Mesenchymal stem cell (in vitro differentiated cells and primary cell): ENCODE results near the gene EEIG1.
A peak's percentile ranks its signal among the peaks of the same experiment; 100 is the strongest.

ENCODE experiments used
- DNase-seq: peaks from one replicate; pipeline ENCODE4 v3.0.0-alpha.2; 2013
- H2AFZ ChIP-seq: one replicate; pipeline ENCODE4 v1.6.1; 2013; ENCODE audit warnings: low read depth, mild to moderate bottlenecking, control low read depth, inconsistent platforms, low read length, moderate library complexity
- H2AK5ac ChIP-seq: 2 replicates; pipeline ENCODE4 v1.6.1; 2013; ENCODE audit warnings: low read length, moderate library complexity, mild to moderate bottlenecking, inconsistent platforms; ENCODE audit not compliant: severe bottlenecking
- H2BK120ac ChIP-seq: one replicate; pipeline ENCODE4 v1.6.1; 2013; ENCODE audit warnings: low read depth, mild to moderate bottlenecking, inconsistent platforms, low read length, moderate library complexity
- H2BK12ac ChIP-seq, 2 experiments: one replicate each; pipeline ENCODE4 v1.6.1; 2013; ENCODE audit warnings: inconsistent platforms in 2 of 2, low read length in 2 of 2, mild to moderate bottlenecking in 2 of 2, moderate library complexity in 2 of 2, control low read depth in 1 of 2
- H2BK15ac ChIP-seq: one replicate; pipeline ENCODE4 v1.6.1; 2013; ENCODE audit warnings: mild to moderate bottlenecking, low read depth, inconsistent platforms; ENCODE audit not compliant: poor library complexity, severe bottlenecking
- H2BK5ac ChIP-seq: 2 replicates; pipeline ENCODE4 v1.6.1; 2013; ENCODE audit warnings: low read depth, mild to moderate bottlenecking, low read length, control low read depth, inconsistent platforms; ENCODE audit not compliant: poor library complexity, severe bottlenecking
- H3K14ac ChIP-seq, 2 experiments: one replicate each; pipeline ENCODE4 v1.6.1; 2013; ENCODE audit warnings: inconsistent platforms in 2 of 2, low read length in 2 of 2, control low read depth in 1 of 2, mild to moderate bottlenecking in 1 of 2, moderate library complexity in 1 of 2
- H3K18ac ChIP-seq, 2 experiments: one replicate each; pipeline ENCODE4 v1.6.1; 2013; ENCODE audit warnings: inconsistent platforms in 2 of 2, low read length in 2 of 2, control low read depth in 1 of 2, low read depth in 1 of 2, mild to moderate bottlenecking in 1 of 2
- H3K23ac ChIP-seq, 2 experiments: one replicate each; pipeline ENCODE4 v1.6.1; 2013; ENCODE audit warnings: inconsistent platforms in 2 of 2, low read length in 2 of 2, mild to moderate bottlenecking in 2 of 2, moderate library complexity in 2 of 2, control low read depth in 1 of 2
- H3K27ac ChIP-seq: 2 replicates; pipeline ENCODE4 v1.5.1; 2013; ENCODE audit warnings: mild to moderate bottlenecking, moderate library complexity, low read length, control low read depth, inconsistent platforms; ENCODE audit not compliant: poor library complexity, severe bottlenecking
- H3K27me3 ChIP-seq, 2 experiments: 2 replicates each; pipeline versions ENCODE4 v1.6.1 to v1.7.0; 2013; ENCODE audit warnings: low read length in 2 of 2, mild to moderate bottlenecking in 2 of 2, moderate library complexity in 2 of 2, control low read depth in 1 of 2, inconsistent platforms in 1 of 2; ENCODE audit not compliant: control insufficient read depth in 1 of 2, insufficient read depth in 1 of 2
- H3K36me3 ChIP-seq, 2 experiments: 2 replicates each; pipeline versions ENCODE4 v1.6.1 to v1.7.0; 2013; ENCODE audit warnings: low read length in 2 of 2, control low read depth in 1 of 2, inconsistent platforms in 1 of 2, low read depth in 1 of 2, mild to moderate bottlenecking in 1 of 2; ENCODE audit not compliant: insufficient read depth in 2 of 2, control insufficient read depth in 1 of 2
- H3K4ac ChIP-seq, 2 experiments: one replicate each; pipeline ENCODE4 v1.6.1; 2013; ENCODE audit warnings: inconsistent platforms in 2 of 2, low read length in 2 of 2, mild to moderate bottlenecking in 2 of 2, moderate library complexity in 2 of 2, control low read depth in 1 of 2, low read depth in 1 of 2
- H3K4me1 ChIP-seq: 2 replicates; pipeline ENCODE4 v1.6.1; 2013; ENCODE audit warnings: low read depth, low read length, control low read depth; ENCODE audit not compliant: control insufficient read depth, insufficient read depth
- H3K4me2 ChIP-seq: 2 replicates; pipeline ENCODE4 v1.6.1; 2013; ENCODE audit warnings: low read length, mild to moderate bottlenecking, inconsistent platforms; ENCODE audit not compliant: poor library complexity, severe bottlenecking
- H3K4me3 ChIP-seq, 2 experiments: 2 replicates each; pipeline versions ENCODE4 v1.5.1 to v1.7.0; 2013; ENCODE audit warnings: low read length in 2 of 2, mild to moderate bottlenecking in 2 of 2, control low read depth in 1 of 2, low read depth in 1 of 2; ENCODE audit not compliant: insufficient read depth in 1 of 2
- H3K79me1 ChIP-seq: replicated peaks from 2 replicates; pipeline ENCODE4 v1.6.1; 2013; ENCODE audit warnings: mild to moderate bottlenecking, control low read depth, low read length, inconsistent platforms; ENCODE audit not compliant: poor library complexity, severe bottlenecking
- H3K9ac ChIP-seq: 2 replicates; pipeline ENCODE4 v1.7.0; 2013; ENCODE audit warnings: mild to moderate bottlenecking, low read length, moderate library complexity
- H3K9me3 ChIP-seq: 2 replicates; pipeline ENCODE4 v1.7.0; 2013; ENCODE audit warnings: mild to moderate bottlenecking, low read length; ENCODE audit not compliant: control insufficient read depth
- H4K8ac ChIP-seq: one replicate; pipeline ENCODE4 v1.6.1; 2013; ENCODE audit warnings: inconsistent platforms, mild to moderate bottlenecking, low read length, moderate library complexity
- H4K91ac ChIP-seq: one replicate; pipeline ENCODE4 v1.6.1; 2013; ENCODE audit warnings: mild to moderate bottlenecking, low read length, inconsistent platforms
- WGBS: methylation state at CpG from one replicate; pipeline ENCODE4 v1.1.7; 2013; ENCODE audit warnings: mixed read lengths; 5-methylcytosine and 5-hydroxymethylcytosine counted together

EEIG1 gene

DNA sequence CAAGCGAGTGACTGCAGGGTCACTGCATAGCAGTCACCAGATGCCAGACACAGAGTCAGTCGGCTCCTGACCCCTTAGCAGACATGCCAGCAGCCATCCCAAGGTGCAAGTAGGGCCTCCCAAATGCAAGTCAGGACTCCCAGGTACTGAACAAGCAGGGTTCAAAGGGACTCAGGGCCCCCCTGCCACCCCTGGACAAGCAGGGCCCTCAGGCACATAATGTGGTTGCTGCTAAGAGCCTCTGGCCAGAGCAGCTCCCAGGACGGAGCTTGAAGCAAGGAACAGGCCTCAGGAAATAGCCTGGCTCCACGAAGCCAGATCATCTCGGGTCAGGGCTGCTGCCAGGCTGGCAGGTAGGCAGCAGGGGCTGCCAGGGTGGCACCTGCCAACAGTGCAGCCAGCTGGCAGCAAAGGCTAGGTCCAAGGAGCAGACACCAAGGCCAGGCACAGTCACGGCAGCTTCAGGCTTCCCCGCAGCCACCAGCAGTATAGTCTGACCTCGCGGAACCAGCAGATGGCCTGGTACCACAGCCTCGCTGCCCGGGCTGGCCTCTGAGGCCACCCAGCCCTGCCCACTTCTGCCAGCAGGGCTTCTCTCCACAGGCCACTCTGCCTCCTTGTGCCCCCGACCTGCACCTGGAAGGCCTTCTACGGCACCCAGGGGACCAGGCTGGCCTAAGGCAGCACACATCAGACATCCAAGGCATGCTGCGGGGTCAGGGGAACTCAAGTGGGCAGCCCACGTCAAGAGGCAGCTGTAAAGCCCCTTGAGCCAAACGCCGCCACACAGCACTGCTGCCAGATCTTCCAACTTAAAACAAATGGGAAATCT is 7.4 kb downstream of the EEIG1 start:
- Histone ChIP-seq H3K4me1 (peaks cover 75% of the 10 kb centered on the region), H3K79me1 (peaks cover 59% of the 10 kb centered on the region), H2BK15ac (peak overlapping the region; percentile 1), H3K4me3 (no peak overlapping the region), H3K23ac (peak overlapping the region in 1 of 2 experiments; percentile 73), H3K27me3 (no peaks in the 10 kb centered on the region), H4K8ac (peak overlapping the region; percentile 20), H3K14ac (peak overlapping the region in 1 of 2 experiments; percentile 92), H2AK5ac (peak overlapping the region; percentile 56), H3K18ac (peak overlapping the region; percentile 77 to 89), H2BK5ac (no peak overlapping the region), H3K27ac (no peak overlapping the region), H3K9ac (peak overlapping the region; percentile 49), H4K91ac (peak overlapping the region; percentile 88), H3K36me3 (peaks cover 0 to 3% of the 10 kb centered on the region in 2 experiments), H2BK12ac (peak overlapping the region; percentile 22 to 51), H3K4ac (peak overlapping the region; percentile 12 to 64), H2AFZ (no peak overlapping the region), H3K4me2 (no peak overlapping the region), H2BK120ac (peak overlapping the region; percentile 20), H3K9me3 (no peaks in the 10 kb centered on the region)
- 74% methylated on average over 17 of the region's 17 CpGs for WGBS
- DNase-seq: no peak

GRCh38 chr9:127972236-127972871 is 8.4 kb downstream of the EEIG1 start:
- no peak overlapping the region for H3K4me2 ChIP-seq
- peak; percentile 35 for DNase-seq
- peak overlapping the region; percentile 4 to 9 for H3K18ac ChIP-seq
- no peak overlapping the region for H3K27ac ChIP-seq
- peak overlapping the region in 1 of 2 experiments; percentile 24 for H3K4me3 ChIP-seq
- H3K9ac ChIP-seq: peak overlapping the region; percentile 49
- H2BK15ac ChIP-seq: peak overlapping the region; percentile 17
- peak overlapping the region; percentile 20 for H2AK5ac ChIP-seq
- no peaks in the 10 kb centered on the region for H3K27me3 ChIP-seq
- H3K36me3 ChIP-seq: peaks cover 0 to 3% of the 10 kb centered on the region in 2 experiments
- H4K91ac ChIP-seq: peak overlapping the region; percentile 81
- no peaks in the 10 kb centered on the region for H3K9me3 ChIP-seq
- no peak overlapping the region for H2AFZ ChIP-seq
- H2BK120ac ChIP-seq: peak overlapping the region; percentile 3
- 80% methylated on average over 12 of the region's 12 CpGs for WGBS
- peak overlapping the region; percentile 50 for H4K8ac ChIP-seq
- peaks cover 61% of the 10 kb centered on the region for H3K79me1 ChIP-seq
- H3K4ac ChIP-seq: peak overlapping the region in 1 of 2 experiments; percentile 19
- peak overlapping the region in 1 of 2 experiments; percentile 84 for H3K14ac ChIP-seq
- H3K23ac ChIP-seq: peak overlapping the region in 1 of 2 experiments; percentile 54
- H2BK5ac ChIP-seq: no peak overlapping the region
- peak overlapping the region; percentile 18 to 90 for H2BK12ac ChIP-seq
- peaks cover 74% of the 10 kb centered on the region for H3K4me1 ChIP-seq

DNA sequence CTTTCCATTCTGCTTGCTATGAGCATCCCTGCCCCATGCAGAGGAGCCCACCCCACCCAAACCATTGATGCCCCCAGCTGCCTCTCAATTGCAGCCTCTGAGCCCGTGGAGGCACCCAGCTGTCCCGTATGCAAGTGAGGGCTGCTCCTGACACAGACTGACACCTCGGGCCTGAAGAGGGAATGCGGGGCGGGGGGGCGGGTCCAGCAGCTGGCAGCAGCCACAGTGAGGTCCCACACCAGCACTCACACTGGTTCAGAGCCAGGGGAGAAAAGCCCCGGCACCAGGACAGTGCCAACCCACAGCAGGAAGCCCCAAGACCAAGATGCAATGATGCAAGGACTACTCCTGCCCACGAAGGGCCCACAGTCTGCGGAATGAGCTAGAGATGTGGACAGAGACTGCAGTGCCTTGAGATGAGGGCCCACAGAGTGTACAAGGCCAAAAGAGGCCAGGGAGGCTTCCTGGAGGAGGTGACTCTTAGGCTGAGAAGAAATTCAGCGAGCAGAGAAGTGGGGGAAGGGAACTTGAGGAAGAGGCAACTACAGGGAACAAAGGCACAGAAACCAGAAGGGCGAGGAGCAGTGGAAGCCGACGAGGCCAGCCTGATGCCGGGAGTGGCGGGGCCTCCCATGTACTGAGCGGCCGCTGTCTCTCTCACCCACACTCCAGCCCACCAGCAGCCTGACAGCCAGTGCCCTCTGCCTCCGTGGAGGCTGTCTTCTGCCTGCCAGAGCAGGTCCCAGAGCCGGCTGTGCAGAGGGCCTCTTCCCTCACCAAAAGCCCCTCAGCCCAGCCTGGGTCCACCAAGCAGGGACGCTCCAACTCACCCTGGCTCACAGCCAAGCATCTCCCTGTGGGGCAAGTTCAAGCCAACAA is 9.2 kb downstream of the EEIG1 start:
- peak; percentile 35 for DNase-seq
- 56% methylated on average over 20 of the region's 20 CpGs for WGBS
- Histone ChIP-seq H4K8ac (peak overlapping the region; percentile 50), H3K9ac (peak overlapping the region; percentile 49), H3K4me1 (peaks cover 76% of the 10 kb centered on the region), H2AK5ac (no peak overlapping the region), H3K9me3 (no peaks in the 10 kb centered on the region), H2BK15ac (no peak overlapping the region), H3K4me2 (no peak overlapping the region), H3K27ac (no peak overlapping the region), H2BK120ac (peak overlapping the region; percentile 3), H4K91ac (peak overlapping the region; percentile 55), H3K36me3 (peaks cover 0 to 2% of the 10 kb centered on the region in 2 experiments), H3K27me3 (no peaks in the 10 kb centered on the region), H3K79me1 (peaks cover 61% of the 10 kb centered on the region), H3K4ac (peak overlapping the region in 1 of 2 experiments; percentile 10), H3K23ac (no peak overlapping the region), H3K14ac (peak overlapping the region in 1 of 2 experiments; percentile 64), H2AFZ (no peak overlapping the region), H2BK5ac (no peak overlapping the region), H3K18ac (peak overlapping the region in 1 of 2 experiments; percentile 76), H2BK12ac (peak overlapping the region in 1 of 2 experiments; percentile 48), H3K4me3 (peak overlapping the region in 1 of 2 experiments; percentile 24)
